T-cell (primary cell): ENCODE data around the gene SLC43A2. TPM values are rescaled to one million over a fixed set of nuclear protein-coding genes. Genes with fewer than 3 reads are reported as not detected.
A peak's percentile ranks its signal among the peaks of the same experiment; 100 is the strongest.

Experiments
- ATAC-seq, 4 experiments: fragments of 200-7000 bp in 3 of 4; fragments of 150-1000 bp in 1 of 4; cut with Tn5 transposase; replicated peaks in 1 of 4; 1 replicate in 3 of 4; 2 replicates in 1 of 4; pipeline ENCODE4 v1.10.0; 2021; ENCODE audit warnings: moderate library complexity in 3 of 4, mild to moderate bottlenecking in 2 of 4, moderate number of reproducible peaks in 1 of 4
- CTCF ChIA-PET, 2 donors: fragments of 300-600 bp; sonication (Branson Sonifier 250); formaldehyde crosslinking; loops; one replicate each; lab custom pipeline; 2022; ENCODE audit warnings: antibody characterized with exemption in 2 of 2; lab: Charles Lee
- POLR2A ChIA-PET, 2 donors: fragments of 300-600 bp; sonication (Branson Sonifier 250); formaldehyde crosslinking; loops; one replicate each; lab custom pipeline; 2022; ENCODE audit warnings: antibody characterized with exemption in 2 of 2; lab: Charles Lee
- DNase-seq, 35 experiments: peaks; one replicate each; pipeline versions ENCODE4 v3.0.0 to v3.0.0-alpha.2; 2013 to 2023
- H3K27ac ChIP-seq: one replicate; pipeline ENCODE4 v1.5.1; 2013; ENCODE audit warnings: low read length
- H3K27me3 ChIP-seq, 2 experiments: replicated peaks in 1 of 2; 1 replicate in 1 of 2; 2 replicates in 1 of 2; pipeline versions ENCODE4 v1.6.1 to v1.7.0; 2013; ENCODE audit warnings: low read length in 1 of 2, mixed read lengths in 1 of 2; ENCODE audit not compliant: control insufficient read depth in 2 of 2, insufficient read depth in 2 of 2; ENCODE audit errors: extremely low read depth in 1 of 2
- H3K36me3 ChIP-seq, 2 donors: 1 replicate in 1 of 2; 2 replicates in 1 of 2; pipeline versions ENCODE4 v1.6.1 to v1.7.0; 2013; ENCODE audit warnings: low read length in 1 of 2; ENCODE audit not compliant: control insufficient read depth in 2 of 2, insufficient read depth in 1 of 2; ENCODE audit errors: extremely low read depth in 1 of 2
- H3K4me1 ChIP-seq, 2 experiments: 1 replicate in 1 of 2; 2 replicates in 1 of 2; pipeline versions ENCODE4 v1.6.1 to v1.7.0; 2013; ENCODE audit warnings: low read length in 2 of 2, mixed read lengths in 1 of 2; ENCODE audit not compliant: insufficient read depth in 2 of 2, control insufficient read depth in 1 of 2; ENCODE audit errors: extremely low read depth in 1 of 2
- H3K4me3 ChIP-seq, 2 donors: 1 replicate in 1 of 2; 2 replicates in 1 of 2; pipeline versions ENCODE4 v1.5.1 to v1.7.0; 2013; ENCODE audit warnings: mild to moderate bottlenecking in 2 of 2, low read length in 1 of 2, moderate library complexity in 1 of 2; ENCODE audit not compliant: control insufficient read depth in 1 of 2; ENCODE audit errors: extremely low read depth in 1 of 2
- H3K9me3 ChIP-seq: 2 replicates; pipeline ENCODE4 v1.7.0; 2013
- H3K27ac Mint-ChIP-seq, 2 donors: one replicate each; pipeline ENCODE4 v1.8.0; 2020 to 2021; ENCODE audit warnings: mild to moderate bottlenecking in 2 of 2, mixed read lengths in 2 of 2
- H3K27me3 Mint-ChIP-seq, 2 donors: one replicate each; pipeline ENCODE4 v1.8.0; 2021 to 2022; ENCODE audit warnings: mixed read lengths in 2 of 2
- H3K36me3 Mint-ChIP-seq: one replicate; pipeline ENCODE4 v1.8.0; 2021; ENCODE audit warnings: mixed read lengths
- H3K4me1 Mint-ChIP-seq, 3 donors: one replicate each; pipeline ENCODE4 v1.8.0; 2020 to 2022; ENCODE audit warnings: mixed read lengths in 3 of 3, mild to moderate bottlenecking in 1 of 3
- H3K4me3 Mint-ChIP-seq, 3 donors: one replicate each; pipeline ENCODE4 v1.8.0; 2020 to 2022; ENCODE audit warnings: mild to moderate bottlenecking in 3 of 3, mixed read lengths in 3 of 3, moderate library complexity in 3 of 3
- H3K9me3 Mint-ChIP-seq, 3 donors: one replicate each; pipeline ENCODE4 v1.8.0; 2020 to 2022; ENCODE audit warnings: mixed read lengths in 3 of 3
- WGBS: methylation state at CpG from one replicate; pipeline ENCODE4 v1.1.5; 2013; ENCODE audit warnings: missing lambda C conversion rate; ENCODE audit not compliant: insufficient coverage; 5-methylcytosine and 5-hydroxymethylcytosine counted together
- total RNA-seq, 35 experiments: library from RNA in 6 of 35; stranded (reverse) in 6 of 35; fragments of 120-200 nt in 1 of 35; gene quantifications; one replicate each; pipeline versions ENCODE4 v1.2.1 to v1.2.4 and lab custom pipeline; 2013 to 2026

SLC43A2 gene
- total RNA-seq, 5 donors from 2014 or later (not counting 1 experiment from before 2014, with no cell fraction given), result 3.8 to 14.7 (median 7.8) TPM

GRCh38 chr17:1648963-1649843 is 20.6 kb upstream of the SLC43A2 start:
- no peaks in the 10 kb centered on the region for H3K27me3 Mint-ChIP-seq
- H3K4me3 Mint-ChIP-seq, result peak overlapping the region; percentile 58 to 68 (median 65)
- Histone ChIP-seq H3K27ac (peak overlapping the region; percentile 41), H3K36me3 (peaks cover 19 to 42% of the 10 kb centered on the region in 2 donors), H3K4me3 (peak overlapping the region; percentile 40 to 41), H3K9me3 (no peaks in the 10 kb centered on the region), H3K4me1 (peaks cover 11 to 41% of the 10 kb centered on the region in 2 experiments), H3K27me3 (peaks cover 0 to 12% of the 10 kb centered on the region in 2 experiments)
- POLR2A ChIA-PET, result interaction anchor here (0.5 to 0.7 kb wide), 3 partner anchors 18 to 66 kb away, joined by 3 read pairs; no protein-coding TSS in a partner anchor
- DNase-seq (peak; percentile 84 to 99 (median 92)), ATAC-seq (peak; percentile 79 to 84 (median 80))
- H3K4me1 Mint-ChIP-seq, result peaks cover 18 to 34% (median 22%) of the 10 kb centered on the region in 3 donors
- peaks cover 17% of the 10 kb centered on the region for H3K36me3 Mint-ChIP-seq
- WGBS, result under 1% methylated on average over 81 of the region's 100 CpGs
- CTCF ChIA-PET, result interaction anchor here in 1 of 2 donors (0.6 to 2.1 kb wide), 8 partner anchors 17 to 284 kb away, joined by 3 to 16 read pairs (median 3); partner anchors contain the start of gene SLC43A2
- H3K27ac Mint-ChIP-seq, result no peak overlapping the region
- no peaks in the 10 kb centered on the region for H3K9me3 Mint-ChIP-seq

- H3K36me3 ChIP-seq, result peaks cover 10 to 34% of the 10 kb centered on the region in 2 donors
- Mint-ChIP-seq H3K27me3 (no peaks in the 10 kb centered on the region), H3K9me3 (no peaks in the 10 kb centered on the region), H3K4me3 (peak overlapping the region; percentile 58 to 68 (median 65)), H3K27ac (peak overlapping the region in 1 of 2 donors; percentile 46), H3K4me1 (peaks cover 21 to 37% (median 26%) of the 10 kb centered on the region in 3 donors), H3K36me3 (peaks cover 9% of the 10 kb centered on the region)
- 13% methylated on average over 51 of the region's 54 CpGs for WGBS
- peak overlapping the region; percentile 58 for H3K27ac ChIP-seq
- DNase-seq, result peak in 3 of 35 experiments; percentile 24 to 28 (median 27)
- CTCF ChIA-PET, result interaction anchor here in 1 of 2 donors (0.6 to 2.1 kb wide), 6 partner anchors 18 to 283 kb away, joined by 3 to 16 read pairs (median 4); no protein-coding TSS in a partner anchor
- H3K27me3 ChIP-seq, result peaks cover 0 to 17% of the 10 kb centered on the region in 2 experiments
- peaks cover 15 to 46% of the 10 kb centered on the region in 2 experiments for H3K4me1 ChIP-seq
- H3K9me3 ChIP-seq, result no peaks in the 10 kb centered on the region
- POLR2A ChIA-PET, result interaction anchor here (0.7 kb wide), 2 partner anchors 19 to 67 kb away, joined by 3 read pairs; no protein-coding TSS in a partner anchor
- H3K4me3 ChIP-seq, result peak overlapping the region; percentile 54 to 72
- peak; percentile 3 to 26 (median 8) for ATAC-seq
Observed at GRCh38 chr17:1648173-1648962, 19.7 kb upstream of the SLC43A2 start.

GRCh38 chr17:1647802-1648171 is 19.2 kb upstream of the SLC43A2 start:
- Histone ChIP-seq H3K9me3 (no peaks in the 10 kb centered on the region), H3K4me3 (no peak overlapping the region), H3K27ac (no peak overlapping the region), H3K36me3 (peaks cover 6 to 28% of the 10 kb centered on the region in 2 donors), H3K4me1 (peaks cover 15 to 46% of the 10 kb centered on the region in 2 experiments), H3K27me3 (peaks cover 0 to 17% of the 10 kb centered on the region in 2 experiments)
- Mint-ChIP-seq H3K27ac (peak overlapping the region in 1 of 2 donors; percentile 46), H3K4me3 (peak overlapping the region in 2 of 3 donors; percentile 43 to 65), H3K4me1 (peaks cover 21 to 37% (median 26%) of the 10 kb centered on the region in 3 donors), H3K36me3 (peaks cover 4% of the 10 kb centered on the region), H3K9me3 (no peaks in the 10 kb centered on the region), H3K27me3 (no peaks in the 10 kb centered on the region)
- DNase-seq (no peak), ATAC-seq (no peak)
- 81% methylated on average over 7 of the region's 11 CpGs for WGBS
- ChIA-PET POLR2A (no interaction called here), CTCF (interaction anchor here (0.6 to 0.8 kb wide), 2 partner anchors 49 to 283 kb away, joined by 3 to 5 read pairs; no protein-coding TSS in a partner anchor)

- Histone ChIP-seq H3K9me3 (no peaks in the 10 kb centered on the region), H3K27ac (no peak overlapping the region), H3K36me3 (peaks cover 0 to 14% of the 10 kb centered on the region in 2 donors), H3K4me3 (no peak overlapping the region), H3K27me3 (peaks cover 0 to 17% of the 10 kb centered on the region in 2 experiments), H3K4me1 (peaks cover 15 to 46% of the 10 kb centered on the region in 2 experiments)
- ATAC-seq, result no peak
- POLR2A ChIA-PET, result interaction anchor here (0.5 kb wide), 2 partner anchors 11 to 398 kb away, joined by 4 to 14 read pairs; no protein-coding TSS in a partner anchor
- CTCF ChIA-PET, result no interaction called here
- DNase-seq, result no peak
- Mint-ChIP-seq H3K4me1 (peaks cover 21 to 40% (median 26%) of the 10 kb centered on the region in 3 donors), H3K4me3 (peak overlapping the region in 2 of 3 donors; percentile 24 to 87), H3K36me3 (peaks cover under 1% of the 10 kb centered on the region), H3K9me3 (no peaks in the 10 kb centered on the region), H3K27me3 (no peaks in the 10 kb centered on the region), H3K27ac (peak overlapping the region in 1 of 2 donors; percentile 27)
- WGBS, result 100% methylated on average over 6 of the region's 13 CpGs
Observed at GRCh38 chr17:1646199-1646875, 17.7 kb upstream of the SLC43A2 start.

- H3K36me3 Mint-ChIP-seq, result no peaks in the 10 kb centered on the region
- H3K27me3 Mint-ChIP-seq, result no peaks in the 10 kb centered on the region
- Histone ChIP-seq H3K4me1 (peaks cover 15 to 46% of the 10 kb centered on the region in 2 experiments), H3K27ac (no peak within 1 kb of the TSS), H3K4me3 (no peak within 1 kb of the TSS), H3K9me3 (no peaks in the 10 kb centered on the region), H3K36me3 (peaks cover 0 to 6% of the 10 kb centered on the region in 2 donors), H3K27me3 (peaks cover 0 to 17% of the 10 kb centered on the region in 2 experiments)
- H3K4me3 Mint-ChIP-seq, result peak within 1 kb of the TSS; percentile 69 to 87 (median 80)
- peaks cover 21 to 40% (median 26%) of the 10 kb centered on the region in 3 donors for H3K4me1 Mint-ChIP-seq
- 72% methylated on average over 16 of the region's 25 CpGs for WGBS
- H3K9me3 Mint-ChIP-seq, result no peaks in the 10 kb centered on the region
- ATAC-seq (no peak), DNase-seq (no peak)
- POLR2A ChIA-PET, result interaction anchor here (0.5 kb wide), 2 partner anchors 12 to 399 kb away, joined by 4 to 14 read pairs; no protein-coding TSS in a partner anchor
- peak within 1 kb of the TSS in 1 of 2 donors; percentile 27 for H3K27ac Mint-ChIP-seq
- CTCF ChIA-PET, result interaction anchor here in 1 of 2 donors (0.5 kb wide), 1 partner anchor 392 kb away, joined by 4 read pairs; no protein-coding TSS in a partner anchor
Observed at GRCh38 chr17:1645207-1646171, 16.9 kb upstream of the SLC43A2 start, which contains the start of gene SCARF1. Gene SCARF1, minus strand, starts transcription at chr17:1645732. Its CDS starts 35 bp downstream, at chr17:1645697.
